HUES6 (cell line): Measurements from ENCODE around the gene EDAR.

ENCODE experiments used
- H3K27ac ChIP-seq: 2 replicates; pipeline ENCODE4 v1.7.0; 2013; ENCODE audit warnings: low read depth, mild to moderate bottlenecking, low read length, inconsistent platforms
- H3K27me3 ChIP-seq: 2 replicates; pipeline ENCODE4 v1.6.1; 2013; ENCODE audit warnings: low read length; ENCODE audit not compliant: control insufficient read depth, insufficient read depth
- H3K36me3 ChIP-seq: 2 replicates; pipeline ENCODE4 v1.6.1; 2013; ENCODE audit warnings: low read length; ENCODE audit not compliant: control insufficient read depth, insufficient read depth
- H3K4me1 ChIP-seq: 2 replicates; pipeline ENCODE4 v1.6.1; 2013; ENCODE audit warnings: low read length; ENCODE audit not compliant: control insufficient read depth, insufficient read depth
- H3K4me3 ChIP-seq: 2 replicates; pipeline ENCODE4 v1.5.1; 2013; ENCODE audit warnings: low read depth, low read length
- H3K9ac ChIP-seq: one replicate; pipeline ENCODE4 v1.6.1; 2013; ENCODE audit warnings: mild to moderate bottlenecking, low read length
- H3K9me3 ChIP-seq: 2 replicates; pipeline ENCODE4 v1.6.1; 2013; ENCODE audit warnings: low read depth, low read length; ENCODE audit not compliant: control insufficient read depth, insufficient read depth

EDAR gene

GRCh38 chr2:108916122-108916795 is 72.8 kb downstream of the EDAR start:
- Histone ChIP-seq H3K27me3 (no peaks in the 10 kb centered on the region), H3K27ac (no peak overlapping the region), H3K9me3 (no peaks in the 10 kb centered on the region), H3K9ac (no peak overlapping the region), H3K4me1 (no peaks in the 10 kb centered on the region), H3K4me3 (no peak overlapping the region), H3K36me3 (no peaks in the 10 kb centered on the region)

GRCh38 chr2:108912629-108912902 is 76.5 kb downstream of the EDAR start:
- H3K9me3 ChIP-seq = no peaks in the 10 kb centered on the region
- H3K36me3 ChIP-seq = no peaks in the 10 kb centered on the region
- no peak overlapping the region for H3K9ac ChIP-seq
- no peaks in the 10 kb centered on the region for H3K27me3 ChIP-seq
- H3K4me3 ChIP-seq = no peak overlapping the region
- H3K4me1 ChIP-seq = no peaks in the 10 kb centered on the region
- H3K27ac ChIP-seq = no peak overlapping the region

GRCh38 chr2:108911807-108912628 is 77.0 kb downstream of the EDAR start:
- Histone ChIP-seq H3K9me3 (no peaks in the 10 kb centered on the region), H3K36me3 (no peaks in the 10 kb centered on the region), H3K4me3 (no peak overlapping the region), H3K9ac (no peak overlapping the region), H3K27me3 (no peaks in the 10 kb centered on the region), H3K4me1 (no peaks in the 10 kb centered on the region), H3K27ac (no peak overlapping the region)

GRCh38 chr2:108911401-108911800 is 77.6 kb downstream of the EDAR start:
- Histone ChIP-seq H3K27ac (no peak overlapping the region), H3K36me3 (no peaks in the 10 kb centered on the region), H3K4me1 (no peaks in the 10 kb centered on the region), H3K9me3 (no peaks in the 10 kb centered on the region), H3K27me3 (no peaks in the 10 kb centered on the region), H3K4me3 (no peak overlapping the region), H3K9ac (no peak overlapping the region)

- H3K9me3 ChIP-seq = no peaks in the 10 kb centered on the region
- no peaks in the 10 kb centered on the region for H3K36me3 ChIP-seq
- no peak overlapping the region for H3K27ac ChIP-seq
These were observed 78.3 kb downstream of the EDAR start for GRCh38 chr2:108910541-108911396.

GRCh38 chr2:108910011-108910431 is 79.0 kb downstream of the EDAR start:
- Histone ChIP-seq H3K9me3 (no peaks in the 10 kb centered on the region), H3K27ac (no peak overlapping the region), H3K27me3 (no peaks in the 10 kb centered on the region), H3K36me3 (no peaks in the 10 kb centered on the region), H3K4me1 (no peaks in the 10 kb centered on the region), H3K4me3 (no peak overlapping the region), H3K9ac (no peak overlapping the region)

More at GRCh38 chr2:108910541-108911396, 78.3 kb downstream of the EDAR start:
- Histone ChIP-seq H3K27me3 (no peaks in the 10 kb centered on the region), H3K9ac (no peak overlapping the region), H3K4me3 (no peak overlapping the region), H3K4me1 (no peaks in the 10 kb centered on the region)

- Histone ChIP-seq H3K27ac (no peak overlapping the region), H3K4me3 (no peak overlapping the region), H3K9ac (no peak overlapping the region), H3K36me3 (no peaks in the 10 kb centered on the region), H3K4me1 (no peaks in the 10 kb centered on the region), H3K9me3 (no peaks in the 10 kb centered on the region), H3K27me3 (no peaks in the 10 kb centered on the region)
These were observed 79.7 kb downstream of the EDAR start for GRCh38 chr2:108909275-108909823.

GRCh38 chr2:108908713-108909070 is 80.3 kb downstream of the EDAR start:
- Histone ChIP-seq H3K9me3 (no peaks in the 10 kb centered on the region), H3K4me3 (no peak overlapping the region), H3K27ac (no peak overlapping the region), H3K9ac (no peak overlapping the region), H3K4me1 (no peaks in the 10 kb centered on the region), H3K27me3 (no peaks in the 10 kb centered on the region), H3K36me3 (no peaks in the 10 kb centered on the region)

- no peak overlapping the region for H3K27ac ChIP-seq
- no peaks in the 10 kb centered on the region for H3K36me3 ChIP-seq
- no peaks in the 10 kb centered on the region for H3K9me3 ChIP-seq
- no peaks in the 10 kb centered on the region for H3K4me1 ChIP-seq
- no peaks in the 10 kb centered on the region for H3K27me3 ChIP-seq
- H3K9ac ChIP-seq = no peak overlapping the region
- H3K4me3 ChIP-seq = no peak overlapping the region
These were observed 81.0 kb downstream of the EDAR start for GRCh38 chr2:108907822-108908712.

GRCh38 chr2:108906403-108907077 is 82.5 kb downstream of the EDAR start:
- H3K27ac ChIP-seq = no peak overlapping the region
- H3K9ac ChIP-seq = no peak overlapping the region

More at GRCh38 chr2:108906403-108907077, 82.5 kb downstream of the EDAR start:
- no peaks in the 10 kb centered on the region for H3K9me3 ChIP-seq
- H3K27me3 ChIP-seq = no peaks in the 10 kb centered on the region
- no peaks in the 10 kb centered on the region for H3K36me3 ChIP-seq
- no peak overlapping the region for H3K4me3 ChIP-seq
- H3K4me1 ChIP-seq = no peaks in the 10 kb centered on the region
